Measurements from ENCODE around the gene MAP3K6.

The MAP3K6 gene

DNA sequence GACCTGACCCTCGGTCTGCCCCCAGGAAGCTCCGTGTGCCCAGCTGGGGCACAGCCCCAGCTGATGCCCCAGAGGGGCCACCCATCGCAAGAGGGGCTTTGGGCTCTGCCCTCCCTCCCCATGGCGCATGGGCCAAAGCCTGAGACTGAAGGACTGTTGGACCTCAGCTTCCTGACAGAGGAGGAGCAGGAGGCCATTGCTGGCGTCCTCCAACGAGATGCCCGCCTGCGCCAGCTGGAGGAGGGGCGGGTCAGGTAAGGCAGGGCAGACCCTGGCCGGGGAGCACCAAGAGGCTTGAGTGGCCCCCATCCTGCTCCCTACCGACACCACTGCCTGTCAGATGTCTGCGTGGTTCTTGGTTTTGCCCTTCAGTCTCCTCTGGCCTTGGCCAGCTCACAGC is 21.5 kb downstream of the MAP3K6 start:
- no peak for TF ChIP-seq CTCF (conservative IDR thresholded peaks at IDR 0.05; ENCODE audit: low read depth, low read length)
- H3K4me3 ChIP-seq (ENCODE audit: low read depth, low read length) = no peak overlapping the region
- no peak for DNase-seq (ENCODE audit: low read depth)

DNA sequence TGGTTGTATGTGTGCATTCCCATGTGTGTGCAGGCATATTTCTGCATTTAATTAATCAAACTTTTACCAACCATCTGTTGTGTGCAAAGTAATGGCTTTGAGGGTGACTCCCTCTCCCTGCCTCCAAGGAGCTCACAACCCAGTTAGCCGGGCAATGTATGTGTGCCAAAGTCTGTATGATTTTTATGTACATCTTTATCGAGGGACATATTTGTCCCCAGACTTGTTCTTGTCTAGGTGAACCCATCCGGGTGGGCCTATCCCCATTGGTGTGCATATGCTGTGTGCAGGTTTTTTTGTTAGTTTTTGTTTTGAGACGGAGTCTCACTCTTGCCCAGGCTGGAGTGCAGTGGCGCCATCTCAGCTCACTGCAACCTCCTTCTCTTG is 23.1 kb downstream of the MAP3K6 start:
- DNase-seq (ENCODE audit: low read depth) = no peak
- H3K4me3 ChIP-seq (ENCODE audit: low read depth, low read length) = no peak overlapping the region
- TF ChIP-seq CTCF (conservative IDR thresholded peaks at IDR 0.05; ENCODE audit: low read depth, low read length) = no peak

DNA sequence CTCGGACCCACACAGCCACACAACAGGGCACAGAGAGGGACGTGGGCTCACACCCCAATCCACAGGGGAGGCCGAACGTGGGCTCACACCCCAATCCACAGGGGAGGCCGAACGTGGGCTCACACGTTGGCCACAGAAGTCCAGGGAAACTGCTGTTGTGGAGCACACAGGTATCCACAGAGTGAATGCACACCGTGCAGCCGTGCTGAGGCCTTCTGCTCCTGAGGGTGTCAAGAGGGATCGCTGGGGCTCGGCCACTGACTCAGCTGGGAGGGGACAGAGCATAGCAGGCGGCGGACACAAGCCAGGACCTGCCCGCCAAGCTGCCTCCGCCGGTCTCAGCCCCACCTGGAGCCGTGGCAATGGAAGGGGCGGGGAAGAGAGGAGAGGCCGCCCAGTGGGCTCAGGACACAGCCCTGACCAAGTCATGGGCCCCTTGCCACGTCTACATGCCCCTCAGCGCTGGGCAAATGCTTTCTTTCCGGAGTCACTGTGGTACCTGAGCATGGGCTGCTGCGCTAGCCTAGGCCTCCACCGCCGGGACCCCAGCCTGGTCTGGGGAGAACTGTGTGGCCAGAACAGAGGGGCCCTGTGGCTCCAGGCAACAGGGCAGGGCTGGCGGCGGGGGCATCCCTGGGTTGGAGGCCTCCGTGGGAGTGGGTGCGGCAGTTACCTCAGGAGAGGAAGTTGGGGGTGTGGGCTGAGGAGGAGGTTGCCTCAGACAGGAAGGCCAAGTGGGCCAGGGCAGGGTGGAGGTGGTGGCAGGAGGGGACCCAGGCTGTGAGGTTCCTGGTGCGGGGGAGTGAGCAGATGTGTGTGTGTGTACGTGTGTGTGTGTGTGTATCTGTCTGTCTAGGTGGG is 23.8 kb downstream of the MAP3K6 start:
- no peak for TF ChIP-seq CTCF (conservative IDR thresholded peaks at IDR 0.05; ENCODE audit: low read depth, low read length)
- no peak overlapping the region for H3K4me3 ChIP-seq (ENCODE audit: low read depth, low read length)

DNA sequence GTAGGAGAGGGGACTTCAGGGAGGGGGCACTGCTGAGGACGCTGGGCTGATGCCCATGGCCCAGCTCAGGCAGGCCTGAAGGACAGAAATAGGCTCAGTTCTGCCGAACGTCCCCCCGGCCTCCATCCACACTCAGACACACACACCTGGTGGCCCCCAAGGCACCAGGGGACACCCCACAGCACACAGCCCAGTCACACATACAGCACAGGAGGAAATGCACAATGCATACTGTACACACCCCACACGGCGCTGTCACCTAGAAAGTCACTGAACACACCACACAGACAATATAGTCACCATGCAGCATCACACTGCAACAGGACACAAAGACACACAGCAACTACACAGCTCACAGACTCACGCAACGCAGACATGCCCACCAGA is 24.4 kb downstream of the MAP3K6 start:
- TF ChIP-seq CTCF (conservative IDR thresholded peaks at IDR 0.05; ENCODE audit: low read depth, low read length) = no peak
- DNase-seq (ENCODE audit: low read depth) = no peak
- H3K4me3 ChIP-seq (ENCODE audit: low read depth, low read length) = no peak overlapping the region

More for the DNA sequence above, 23.8 kb downstream of the MAP3K6 start:
- no peak for DNase-seq (ENCODE audit: low read depth)

- no peak for TF ChIP-seq CTCF (conservative IDR thresholded peaks at IDR 0.05; ENCODE audit: low read depth, low read length)
- no peak within 1 kb of the TSS for H3K4me3 ChIP-seq (ENCODE audit: low read depth, low read length)
- DNase-seq (ENCODE audit: low read depth) = peak; percentile 72
Measured at GRCh38 chr1:27341525-27342252, 25.1 kb downstream of the MAP3K6 start, which contains the start of gene SYTL1. TSS of gene SYTL1 (plus strand) at chr1:27342022. CDS start at chr1:27345335, 3,313 bp downstream.

- DNase-seq (ENCODE audit: low read depth) = no peak
- no peak for TF ChIP-seq CTCF (conservative IDR thresholded peaks at IDR 0.05; ENCODE audit: low read depth, low read length)
- no peak overlapping the region for H3K4me3 ChIP-seq (ENCODE audit: low read depth, low read length)
Measured at GRCh38 chr1:27339213-27339612, 27.5 kb downstream of the MAP3K6 start.

Measured in choroid plexus epithelial cell (primary cell).